ENCODE results near the gene EOLA1. TPM values are rescaled to one million over a fixed set of nuclear protein-coding genes. Genes with fewer than 3 reads are reported as not detected.

The EOLA1 gene
- total RNA-seq, 6 experiments from 2014 or later = 5.2 to 13.3 (median 11.7) TPM

GRCh38 chrX:149512225-149512885 lies 28.5 kb upstream of the EOLA1 start:
- intact Hi-C loops (cut with DNase I) = no loop called here
- WGBS (ENCODE audit: insufficient coverage, low coverage, low lambda C conversion rate, missing lambda C conversion rate) = 57% methylated on average over 4 of the region's 4 CpGs

DNA sequence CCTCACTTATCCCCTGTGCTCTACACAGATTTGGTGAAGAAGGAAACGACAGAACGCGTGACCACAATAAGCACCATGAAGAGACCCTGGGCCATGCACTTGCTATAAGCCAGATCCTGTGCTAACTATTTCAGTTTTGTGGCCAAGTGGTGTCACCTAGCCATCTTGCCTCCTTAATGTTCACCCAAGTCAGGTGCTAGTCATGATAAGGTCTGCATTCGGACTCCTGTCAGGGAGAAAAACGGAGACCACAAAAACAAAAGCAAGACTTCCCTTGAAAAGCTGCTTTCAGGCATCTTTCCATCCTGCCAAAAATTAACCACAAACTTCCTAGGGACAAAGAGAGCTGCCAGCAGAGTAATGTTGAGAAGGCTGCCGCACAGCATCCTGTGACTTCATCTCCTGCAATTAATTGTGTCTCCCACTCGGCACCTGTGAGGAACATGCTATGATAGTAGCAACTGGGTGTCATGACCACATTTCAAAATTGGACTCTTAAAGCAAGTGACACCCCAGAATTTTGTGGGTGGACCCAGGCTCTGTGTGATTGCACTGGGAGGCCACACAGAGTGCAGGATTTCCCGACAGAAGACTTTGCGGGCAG lies 26.9 kb upstream of the EOLA1 start:
- ATAC-seq = no peak
- no peaks in the 10 kb centered on the region for H3K27me3 ChIP-seq
- DNase-seq = no peak
- H3K4me3 ChIP-seq = no peak overlapping the region
- intact Hi-C loops (cut with DNase I) = no loop called here
- H3K36me3 ChIP-seq = no peaks in the 10 kb centered on the region
- no peak overlapping the region for H3K27ac ChIP-seq
- TF ChIP-seq CTCF (IDR thresholded peaks at IDR 0.05) = no peak
- TF ChIP-seq POLR2A (IDR thresholded peaks at IDR 0.05) = no peak
- 40% methylated on average over 7 of the region's 9 CpGs for WGBS (ENCODE audit: insufficient coverage, low coverage, low lambda C conversion rate, missing lambda C conversion rate)
- H3K9me3 ChIP-seq = no peaks in the 10 kb centered on the region
- H3K4me1 ChIP-seq = no peaks in the 10 kb centered on the region

More at GRCh38 chrX:149512225-149512885, 28.5 kb upstream of the EOLA1 start:
- no peaks in the 10 kb centered on the region for H3K9me3 ChIP-seq
- no peaks in the 10 kb centered on the region for H3K36me3 ChIP-seq
- DNase-seq = peak in 2 of 3 donors; percentile 46 to 51
- TF ChIP-seq CTCF (IDR thresholded peaks at IDR 0.05) (peak; percentile 59 to 67 (median 63)), POLR2A (IDR thresholded peaks at IDR 0.05) (no peak)
- ATAC-seq = peak; percentile 91 to 95 (median 94)
- H3K4me3 ChIP-seq = no peak overlapping the region
- H3K27me3 ChIP-seq = no peaks in the 10 kb centered on the region
- no peaks in the 10 kb centered on the region for H3K4me1 ChIP-seq
- no peak overlapping the region for H3K27ac ChIP-seq

- ATAC-seq = no peak
- TF ChIP-seq CTCF (IDR thresholded peaks at IDR 0.05) = no peak
- intact Hi-C loops (cut with DNase I) = no loop called here
- H3K27me3 ChIP-seq = no peaks in the 10 kb centered on the region
- H3K27ac ChIP-seq = no peak overlapping the region
- H3K36me3 ChIP-seq = no peaks in the 10 kb centered on the region
- no peak for DNase-seq
- H3K4me1 ChIP-seq = no peaks in the 10 kb centered on the region
- H3K9me3 ChIP-seq = no peaks in the 10 kb centered on the region
- no peak overlapping the region for H3K4me3 ChIP-seq
- WGBS (ENCODE audit: insufficient coverage, low coverage, low lambda C conversion rate, missing lambda C conversion rate) = 32% methylated on average over 3 of the region's 4 CpGs
Observed at GRCh38 chrX:149515954-149516602, 24.7 kb upstream of the EOLA1 start.

- H3K4me3 ChIP-seq = no peak overlapping the region
- no peaks in the 10 kb centered on the region for H3K36me3 ChIP-seq
- DNase-seq (no peak), ATAC-seq (no peak)
- H3K4me1 ChIP-seq = no peaks in the 10 kb centered on the region
- H3K27ac ChIP-seq = no peak overlapping the region
- WGBS (ENCODE audit: insufficient coverage, low coverage, low lambda C conversion rate, missing lambda C conversion rate) = no CpG with 5 or more reads among the region's 2 CpGs
- H3K27me3 ChIP-seq = no peaks in the 10 kb centered on the region
- TF ChIP-seq POLR2A (IDR thresholded peaks at IDR 0.05) (no peak), CTCF (IDR thresholded peaks at IDR 0.05) (no peak)
- intact Hi-C loops (cut with DNase I) = no loop called here
- H3K9me3 ChIP-seq = no peaks in the 10 kb centered on the region
Observed at GRCh38 chrX:149516604-149517003, 24.2 kb upstream of the EOLA1 start.
